GM18907 (cell line): Measurements from ENCODE around the gene TEAD3.

Source experiments
- ATAC-seq: cut with Tn5 transposase; IDR thresholded peaks from one replicate; pipeline ENCODE4 v1.9.1; 2021; ENCODE audit warnings: mild to moderate bottlenecking, moderate library complexity; ENCODE audit not compliant: unreplicated experiment

TEAD3 gene

DNA sequence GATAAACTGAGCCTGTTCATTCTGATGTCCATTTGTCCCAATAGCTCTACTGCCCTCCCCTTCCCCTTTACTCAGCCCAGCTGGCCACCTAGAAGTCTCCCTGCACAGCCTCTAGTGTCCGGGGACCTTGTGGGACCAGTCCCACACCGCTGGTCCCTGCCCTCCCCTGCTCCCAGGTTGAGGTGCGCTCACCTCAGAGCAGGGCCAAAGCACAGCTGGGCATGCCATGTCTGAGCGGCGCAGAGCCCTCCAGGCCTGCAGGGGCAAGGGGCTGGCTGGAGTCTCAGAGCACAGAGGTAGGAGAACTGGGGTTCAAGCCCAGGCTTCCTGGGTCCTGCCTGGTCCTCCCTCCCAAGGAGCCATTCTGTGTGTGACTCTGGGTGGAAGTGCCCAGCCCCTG lies 69.4 kb downstream of the TEAD3 start:
- ATAC-seq: no peak

DNA sequence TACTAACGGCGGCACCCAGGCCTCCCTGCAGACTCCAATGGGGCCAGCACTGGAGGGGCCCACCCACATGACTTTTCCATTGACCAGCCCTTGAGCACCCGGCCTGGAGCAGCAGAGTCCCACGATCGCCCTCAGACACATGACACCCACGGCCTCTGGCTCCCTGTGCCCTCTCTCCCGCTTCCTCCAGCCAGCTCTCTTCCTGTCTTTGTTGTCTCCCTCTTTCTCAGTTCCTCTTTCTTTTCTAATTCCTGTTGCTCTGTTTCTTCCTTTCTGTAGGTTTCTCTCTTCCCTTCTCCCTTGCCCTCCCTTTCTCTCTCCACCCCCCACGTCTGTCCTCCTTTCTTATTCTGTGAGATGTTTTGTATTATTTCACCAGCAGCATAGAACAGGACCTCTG lies 70.8 kb downstream of the TEAD3 start:
- no peak for ATAC-seq

DNA sequence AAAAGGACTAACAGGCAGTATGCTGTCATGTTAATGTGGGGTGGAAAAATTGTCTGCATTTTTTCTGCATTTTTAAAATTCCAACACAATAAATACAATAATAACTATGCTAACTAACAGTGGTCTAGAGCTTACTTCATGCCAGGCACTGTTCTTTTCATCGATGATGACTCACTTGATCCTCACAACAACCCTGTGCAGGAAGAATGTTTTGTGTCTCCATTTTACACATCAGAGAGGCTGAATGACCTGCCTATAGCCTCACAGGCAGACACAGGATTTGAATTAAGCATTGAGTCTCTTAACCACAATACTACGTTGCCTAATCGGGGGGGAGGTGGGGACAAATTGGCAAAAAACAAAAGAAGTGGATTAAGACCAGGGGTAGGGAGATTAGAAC lies 71.6 kb downstream of the TEAD3 start:
- no peak for ATAC-seq
